Measurements from ENCODE around the gene OGFOD3.

- no peak for TF ChIP-seq POLR2A (IDR thresholded peaks at IDR 0.05)
- TF ChIP-seq CTCF (IDR thresholded peaks at IDR 0.05): no peak
Measured at GRCh38 chr17:82465023-82465603, 46.7 kb upstream of the OGFOD3 start.
